HEK293 (cell line): ENCODE data around the gene SLC29A3.
A peak's percentile ranks its signal among the peaks of the same experiment; 100 is the strongest.

ENCODE experiments used
- BCL11A ChIP-seq: fragments of 450-650 bp; formaldehyde crosslinking; IDR thresholded peaks from 2 replicates; pipeline ENCODE4 v1.5.1; 2016; ENCODE audit warnings: low read depth, missing biosample characterization, missing genetic modification characterization
- GLI2 ChIP-seq: fragments of 450-650 bp; formaldehyde crosslinking; IDR thresholded peaks from 2 replicates; pipeline ENCODE4; 2017; ENCODE audit warnings: missing biosample characterization, missing genetic modification characterization, low read depth, borderline replicate concordance
- HOXC10 ChIP-seq: sonication (generic); formaldehyde crosslinking; IDR thresholded peaks from 2 replicates; pipeline ENCODE4 v1.8.1; 2023; ENCODE audit warnings: mild to moderate bottlenecking, missing genetic modification reagents
- MYNN ChIP-seq: fragments of 450-650 bp; formaldehyde crosslinking; IDR thresholded peaks from 2 replicates; pipeline ENCODE4 v1.5.1; 2016; ENCODE audit warnings: missing biosample characterization, missing genetic modification characterization, borderline replicate concordance
- MZF1 ChIP-seq: fragments of 450-650 bp; formaldehyde crosslinking; IDR thresholded peaks from 2 replicates; pipeline ENCODE4 v1.5.1; 2017; ENCODE audit warnings: missing biosample characterization, missing genetic modification characterization, borderline replicate concordance
- REPIN1 ChIP-seq: fragments of 450-650 bp; formaldehyde crosslinking; IDR thresholded peaks from 2 replicates; pipeline ENCODE4 v1.5.1; 2017; ENCODE audit warnings: missing biosample characterization, missing genetic modification characterization, low read depth
- TRIM28 ChIP-seq: IDR thresholded peaks from 2 replicates; pipeline ENCODE4 v1.6.1; 2011; ENCODE audit warnings: low read length, control low read depth, borderline replicate concordance
- ZNF174 ChIP-seq: fragments of 450-650 bp; formaldehyde crosslinking; IDR thresholded peaks from 2 replicates; pipeline ENCODE4 v1.5.0; 2017; ENCODE audit warnings: missing biosample characterization, mild to moderate bottlenecking, missing genetic modification characterization
- ZNF214 ChIP-seq: fragments of 450-650 bp; formaldehyde crosslinking; IDR thresholded peaks from 2 replicates; pipeline ENCODE4 v1.5.1; 2017; ENCODE audit warnings: missing biosample characterization, mild to moderate bottlenecking, missing genetic modification characterization, borderline replicate concordance
- ZNF423 ChIP-seq: fragments of 450-650 bp; formaldehyde crosslinking; IDR thresholded peaks from 2 replicates; pipeline ENCODE4 v1.5.1; 2016; ENCODE audit warnings: missing biosample characterization, missing genetic modification characterization
- ZNF433 ChIP-seq: fragments of 450-650 bp; formaldehyde crosslinking; IDR thresholded peaks from 2 replicates; pipeline ENCODE4 v1.5.1; 2016; ENCODE audit warnings: missing biosample characterization, missing genetic modification characterization, low read depth
- ZNF473 ChIP-seq: fragments of 450-650 bp; formaldehyde crosslinking; IDR thresholded peaks from 2 replicates; pipeline ENCODE4 v1.5.1; 2017; ENCODE audit warnings: missing biosample characterization, missing genetic modification characterization
- ZNF48 ChIP-seq: fragments of 450-650 bp; formaldehyde crosslinking; IDR thresholded peaks from 2 replicates; pipeline ENCODE4 v1.5.1; 2016; ENCODE audit warnings: missing biosample characterization, missing genetic modification characterization
- ZNF501 ChIP-seq: fragments of 450-650 bp; formaldehyde crosslinking; IDR thresholded peaks from 2 replicates; pipeline ENCODE4 v1.5.1; 2016; ENCODE audit warnings: missing biosample characterization, missing genetic modification characterization
- ZNF510 ChIP-seq: fragments of 450-650 bp; formaldehyde crosslinking; IDR thresholded peaks from 2 replicates; pipeline ENCODE4 v1.5.1; 2018; ENCODE audit warnings: mild to moderate bottlenecking, missing genetic modification characterization, missing biosample characterization; ENCODE audit not compliant: insufficient replicate concordance
- ZNF560 ChIP-seq: fragments of 450-650 bp; formaldehyde crosslinking; IDR thresholded peaks from 2 replicates; pipeline ENCODE4 v1.5.1; 2017; ENCODE audit warnings: missing biosample characterization, missing genetic modification characterization, borderline replicate concordance
- ZNF571 ChIP-seq: fragments of 450-650 bp; formaldehyde crosslinking; IDR thresholded peaks from 2 replicates; pipeline ENCODE4 v1.5.0; 2017; ENCODE audit warnings: missing biosample characterization, missing genetic modification characterization
- ZNF660 ChIP-seq: fragments of 450-650 bp; IDR thresholded peaks from 2 replicates; pipeline ENCODE4 v1.5.1; 2018; ENCODE audit warnings: missing biosample characterization, mild to moderate bottlenecking, missing genetic modification characterization
- ZNF768 ChIP-seq: fragments of 450-650 bp; formaldehyde crosslinking; IDR thresholded peaks from 2 replicates; pipeline ENCODE4 v1.5.1; 2018; ENCODE audit warnings: missing biosample characterization, mild to moderate bottlenecking, missing genetic modification characterization
- ZNF785 ChIP-seq: fragments of 450-650 bp; formaldehyde crosslinking; IDR thresholded peaks from 2 replicates; pipeline ENCODE4 v1.5.1; 2016; ENCODE audit warnings: missing biosample characterization, missing genetic modification characterization
- ZSCAN16 ChIP-seq: fragments of 450-650 bp; formaldehyde crosslinking; IDR thresholded peaks from 2 replicates; pipeline ENCODE4 v1.5.1; 2016; ENCODE audit warnings: missing biosample characterization, missing genetic modification characterization
- TF ChIP-seq, protein P1 (sequence below): sonication (generic); formaldehyde crosslinking; IDR thresholded peaks from 2 replicates; pipeline ENCODE4 v1.8.1; 2022; ENCODE audit warnings: mild to moderate bottlenecking, moderate library complexity, missing genetic modification reagents
- TF ChIP-seq, protein P2 (sequence below): fragments of 450-650 bp; formaldehyde crosslinking; IDR thresholded peaks from 2 replicates; pipeline ENCODE4 v1.5.1; 2017; ENCODE audit warnings: missing biosample characterization, missing genetic modification characterization
- TF ChIP-seq, protein P3 (sequence below): fragments of 450-650 bp; formaldehyde crosslinking; conservative IDR thresholded peaks from 2 replicates; pipeline ENCODE4 v1.5.1; 2016; ENCODE audit warnings: low read depth, missing biosample characterization, missing genetic modification characterization
- TF ChIP-seq, protein P4 (sequence below): fragments of 450-650 bp; formaldehyde crosslinking; IDR thresholded peaks from 2 replicates; pipeline ENCODE4; 2016; ENCODE audit warnings: missing biosample characterization, missing genetic modification characterization
- TF ChIP-seq, protein P5 (sequence below): fragments of 450-650 bp; formaldehyde crosslinking; IDR thresholded peaks from 2 replicates; pipeline ENCODE4 v1.5.1; 2016; ENCODE audit warnings: missing biosample characterization, missing genetic modification characterization
- TF ChIP-seq, protein P6 (sequence below): fragments of 450-650 bp; formaldehyde crosslinking; IDR thresholded peaks from 2 replicates; pipeline ENCODE4 v1.5.1; 2017; ENCODE audit warnings: missing biosample characterization, mild to moderate bottlenecking, missing genetic modification characterization, moderate library complexity

The SLC29A3 gene

DNA sequence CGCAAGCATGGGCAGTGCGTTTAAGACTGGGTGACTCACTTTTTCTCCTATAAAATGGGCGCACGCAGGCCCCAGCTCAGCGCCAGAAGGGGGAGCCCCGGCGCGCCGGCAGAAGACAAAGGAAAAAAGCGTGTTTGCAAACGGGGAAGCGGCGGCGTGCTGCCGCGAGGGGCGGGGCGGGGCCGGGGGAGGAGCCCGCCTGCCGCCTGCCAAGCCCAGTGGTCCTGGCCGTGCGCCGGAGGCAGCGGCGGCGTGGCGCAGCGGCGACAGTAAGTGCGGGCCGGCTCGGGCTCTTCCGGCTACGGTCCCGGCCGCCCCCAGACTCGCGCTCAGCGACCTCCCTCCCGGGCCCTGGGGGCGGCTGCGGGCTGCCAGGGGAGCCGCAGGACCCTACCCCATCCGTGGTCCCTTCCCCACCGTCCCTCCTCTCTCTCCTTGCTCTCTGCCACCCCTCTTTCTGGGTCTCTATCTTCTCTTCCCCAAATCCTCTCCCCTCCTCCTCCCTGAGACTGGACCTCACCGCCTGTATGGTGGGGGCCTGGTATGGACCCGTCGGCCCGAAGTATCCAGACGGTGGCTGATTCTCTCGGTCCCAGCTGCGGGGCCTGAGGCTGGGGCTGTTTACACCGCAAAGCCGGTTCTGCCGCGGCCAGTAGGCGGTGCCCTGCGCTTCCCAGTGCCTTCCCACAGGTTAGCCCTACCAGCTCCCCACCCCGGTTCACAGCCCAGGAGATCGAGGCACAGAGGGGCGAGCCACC is at the start of gene SLC29A3 (continued):
- TF ChIP-seq ZNF214 (tag by site-specific recombination) = no peak
- peak; percentile 92; the same call in 1 of the 2 replicates for TF ChIP-seq REPIN1 (tag by site-specific recombination)
- TF ChIP-seq ZNF785 = no peak
- no peak for TF ChIP-seq ZNF571 (tag by site-specific recombination)
- TF ChIP-seq, protein P1, sequence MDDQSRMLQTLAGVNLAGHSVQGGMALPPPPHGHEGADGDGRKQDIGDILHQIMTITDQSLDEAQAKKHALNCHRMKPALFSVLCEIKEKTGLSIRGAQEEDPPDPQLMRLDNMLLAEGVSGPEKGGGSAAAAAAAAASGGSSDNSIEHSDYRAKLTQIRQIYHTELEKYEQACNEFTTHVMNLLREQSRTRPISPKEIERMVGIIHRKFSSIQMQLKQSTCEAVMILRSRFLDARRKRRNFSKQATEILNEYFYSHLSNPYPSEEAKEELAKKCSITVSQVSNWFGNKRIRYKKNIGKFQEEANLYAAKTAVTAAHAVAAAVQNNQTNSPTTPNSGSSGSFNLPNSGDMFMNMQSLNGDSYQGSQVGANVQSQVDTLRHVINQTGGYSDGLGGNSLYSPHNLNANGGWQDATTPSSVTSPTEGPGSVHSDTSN = 0 out of 2 replicates have a peak, but pooled peaks have one; percentile 26
- TF ChIP-seq, protein P2, sequence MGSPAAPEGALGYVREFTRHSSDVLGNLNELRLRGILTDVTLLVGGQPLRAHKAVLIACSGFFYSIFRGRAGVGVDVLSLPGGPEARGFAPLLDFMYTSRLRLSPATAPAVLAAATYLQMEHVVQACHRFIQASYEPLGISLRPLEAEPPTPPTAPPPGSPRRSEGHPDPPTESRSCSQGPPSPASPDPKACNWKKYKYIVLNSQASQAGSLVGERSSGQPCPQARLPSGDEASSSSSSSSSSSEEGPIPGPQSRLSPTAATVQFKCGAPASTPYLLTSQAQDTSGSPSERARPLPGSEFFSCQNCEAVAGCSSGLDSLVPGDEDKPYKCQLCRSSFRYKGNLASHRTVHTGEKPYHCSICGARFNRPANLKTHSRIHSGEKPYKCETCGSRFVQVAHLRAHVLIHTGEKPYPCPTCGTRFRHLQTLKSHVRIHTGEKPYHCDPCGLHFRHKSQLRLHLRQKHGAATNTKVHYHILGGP = no peak
- TF ChIP-seq ZNF433 (tag by site-specific recombination) = no peak
- TF ChIP-seq, protein P3, sequence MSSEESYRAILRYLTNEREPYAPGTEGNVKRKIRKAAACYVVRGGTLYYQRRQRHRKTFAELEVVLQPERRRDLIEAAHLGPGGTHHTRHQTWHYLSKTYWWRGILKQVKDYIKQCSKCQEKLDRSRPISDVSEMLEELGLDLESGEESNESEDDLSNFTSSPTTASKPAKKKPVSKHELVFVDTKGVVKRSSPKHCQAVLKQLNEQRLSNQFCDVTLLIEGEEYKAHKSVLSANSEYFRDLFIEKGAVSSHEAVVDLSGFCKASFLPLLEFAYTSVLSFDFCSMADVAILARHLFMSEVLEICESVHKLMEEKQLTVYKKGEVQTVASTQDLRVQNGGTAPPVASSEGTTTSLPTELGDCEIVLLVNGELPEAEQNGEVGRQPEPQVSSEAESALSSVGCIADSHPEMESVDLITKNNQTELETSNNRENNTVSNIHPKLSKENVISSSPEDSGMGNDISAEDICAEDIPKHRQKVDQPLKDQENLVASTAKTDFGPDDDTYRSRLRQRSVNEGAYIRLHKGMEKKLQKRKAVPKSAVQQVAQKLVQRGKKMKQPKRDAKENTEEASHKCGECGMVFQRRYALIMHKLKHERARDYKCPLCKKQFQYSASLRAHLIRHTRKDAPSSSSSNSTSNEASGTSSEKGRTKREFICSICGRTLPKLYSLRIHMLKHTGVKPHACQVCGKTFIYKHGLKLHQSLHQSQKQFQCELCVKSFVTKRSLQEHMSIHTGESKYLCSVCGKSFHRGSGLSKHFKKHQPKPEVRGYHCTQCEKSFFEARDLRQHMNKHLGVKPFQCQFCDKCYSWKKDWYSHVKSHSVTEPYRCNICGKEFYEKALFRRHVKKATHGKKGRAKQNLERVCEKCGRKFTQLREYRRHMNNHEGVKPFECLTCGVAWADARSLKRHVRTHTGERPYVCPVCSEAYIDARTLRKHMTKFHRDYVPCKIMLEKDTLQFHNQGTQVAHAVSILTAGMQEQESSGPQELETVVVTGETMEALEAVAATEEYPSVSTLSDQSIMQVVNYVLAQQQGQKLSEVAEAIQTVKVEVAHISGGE (tag by site-specific recombination) = peak; percentile 48; the same call in 1 of the 2 replicates
- TF ChIP-seq MYNN = no peak
- TF ChIP-seq HOXC10 (CRISPR knock-in tag) = peak; percentile 82; the same call in 1 of the 2 replicates
- peak; percentile 52; the same call in 1 of the 2 replicates for TF ChIP-seq ZNF501 (tag by site-specific recombination)
- no peak for TF ChIP-seq ZNF174
- no peak for TF ChIP-seq ZNF48 (tag by site-specific recombination)
- no peak for TF ChIP-seq ZNF510 (tag by site-specific recombination)
- TF ChIP-seq ZNF423 (tag by site-specific recombination) = no peak
- TF ChIP-seq GLI2 (tag by site-specific recombination) = no peak
- TF ChIP-seq, protein P4, sequence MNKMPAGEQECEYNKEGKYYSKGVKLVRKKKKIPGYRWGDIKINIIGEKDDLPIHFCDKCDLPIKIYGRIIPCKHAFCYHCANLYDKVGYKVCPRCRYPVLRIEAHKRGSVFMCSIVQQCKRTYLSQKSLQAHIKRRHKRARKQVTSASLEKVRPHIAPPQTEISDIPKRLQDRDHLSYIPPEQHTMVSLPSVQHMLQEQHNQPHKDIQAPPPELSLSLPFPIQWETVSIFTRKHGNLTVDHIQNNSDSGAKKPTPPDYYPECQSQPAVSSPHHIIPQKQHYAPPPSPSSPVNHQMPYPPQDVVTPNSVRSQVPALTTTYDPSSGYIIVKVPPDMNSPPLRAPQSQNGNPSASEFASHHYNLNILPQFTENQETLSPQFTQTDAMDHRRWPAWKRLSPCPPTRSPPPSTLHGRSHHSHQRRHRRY (tag by site-specific recombination) = no peak
- TF ChIP-seq ZNF768 = 0 out of 2 replicates have a peak, but pooled peaks have one; percentile 17
- TF ChIP-seq BCL11A (tag by site-specific recombination) = 0 out of 2 replicates have a peak, but pooled peaks have one; percentile 26
- TF ChIP-seq, protein P5, sequence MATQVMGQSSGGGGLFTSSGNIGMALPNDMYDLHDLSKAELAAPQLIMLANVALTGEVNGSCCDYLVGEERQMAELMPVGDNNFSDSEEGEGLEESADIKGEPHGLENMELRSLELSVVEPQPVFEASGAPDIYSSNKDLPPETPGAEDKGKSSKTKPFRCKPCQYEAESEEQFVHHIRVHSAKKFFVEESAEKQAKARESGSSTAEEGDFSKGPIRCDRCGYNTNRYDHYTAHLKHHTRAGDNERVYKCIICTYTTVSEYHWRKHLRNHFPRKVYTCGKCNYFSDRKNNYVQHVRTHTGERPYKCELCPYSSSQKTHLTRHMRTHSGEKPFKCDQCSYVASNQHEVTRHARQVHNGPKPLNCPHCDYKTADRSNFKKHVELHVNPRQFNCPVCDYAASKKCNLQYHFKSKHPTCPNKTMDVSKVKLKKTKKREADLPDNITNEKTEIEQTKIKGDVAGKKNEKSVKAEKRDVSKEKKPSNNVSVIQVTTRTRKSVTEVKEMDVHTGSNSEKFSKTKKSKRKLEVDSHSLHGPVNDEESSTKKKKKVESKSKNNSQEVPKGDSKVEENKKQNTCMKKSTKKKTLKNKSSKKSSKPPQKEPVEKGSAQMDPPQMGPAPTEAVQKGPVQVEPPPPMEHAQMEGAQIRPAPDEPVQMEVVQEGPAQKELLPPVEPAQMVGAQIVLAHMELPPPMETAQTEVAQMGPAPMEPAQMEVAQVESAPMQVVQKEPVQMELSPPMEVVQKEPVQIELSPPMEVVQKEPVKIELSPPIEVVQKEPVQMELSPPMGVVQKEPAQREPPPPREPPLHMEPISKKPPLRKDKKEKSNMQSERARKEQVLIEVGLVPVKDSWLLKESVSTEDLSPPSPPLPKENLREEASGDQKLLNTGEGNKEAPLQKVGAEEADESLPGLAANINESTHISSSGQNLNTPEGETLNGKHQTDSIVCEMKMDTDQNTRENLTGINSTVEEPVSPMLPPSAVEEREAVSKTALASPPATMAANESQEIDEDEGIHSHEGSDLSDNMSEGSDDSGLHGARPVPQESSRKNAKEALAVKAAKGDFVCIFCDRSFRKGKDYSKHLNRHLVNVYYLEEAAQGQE (tag by site-specific recombination) = 0 out of 2 replicates have a peak, but pooled peaks have one; percentile 51
- TF ChIP-seq ZSCAN16 (tag by site-specific recombination) = no peak
- no peak for TF ChIP-seq ZNF473 (tag by site-specific recombination)
- no peak for TF ChIP-seq TRIM28
- no peak for TF ChIP-seq ZNF560 (tag by site-specific recombination)
- 0 out of 2 replicates have a peak, but pooled peaks have one; percentile 31 for TF ChIP-seq MZF1 (tag by site-specific recombination)
- TF ChIP-seq ZNF660 (tag by site-specific recombination) = peak; percentile 87
- TF ChIP-seq, protein P6, sequence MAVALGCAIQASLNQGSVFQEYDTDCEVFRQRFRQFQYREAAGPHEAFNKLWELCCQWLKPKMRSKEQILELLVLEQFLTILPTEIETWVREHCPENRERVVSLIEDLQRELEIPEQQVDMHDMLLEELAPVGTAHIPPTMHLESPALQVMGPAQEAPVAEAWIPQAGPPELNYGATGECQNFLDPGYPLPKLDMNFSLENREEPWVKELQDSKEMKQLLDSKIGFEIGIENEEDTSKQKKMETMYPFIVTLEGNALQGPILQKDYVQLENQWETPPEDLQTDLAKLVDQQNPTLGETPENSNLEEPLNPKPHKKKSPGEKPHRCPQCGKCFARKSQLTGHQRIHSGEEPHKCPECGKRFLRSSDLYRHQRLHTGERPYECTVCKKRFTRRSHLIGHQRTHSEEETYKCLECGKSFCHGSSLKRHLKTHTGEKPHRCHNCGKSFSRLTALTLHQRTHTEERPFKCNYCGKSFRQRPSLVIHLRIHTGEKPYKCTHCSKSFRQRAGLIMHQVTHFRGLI (tag by site-specific recombination) = peak; percentile 45; the same call in 1 of the 2 replicates
